Heart right ventricle (tissue), 16 donors: ENCODE results near the gene MFRP. TPM values are rescaled to one million over a fixed set of nuclear protein-coding genes. Genes with fewer than 3 reads are reported as not detected.

ENCODE experiments used
- ATAC-seq, 8 donors: fragments of 200-7000 bp; cut with Tn5 transposase; one replicate each; pipeline ENCODE4 v1.9.1; 2020; ENCODE audit warnings: mild to moderate bottlenecking in 8 of 8, moderate library complexity in 8 of 8, moderate number of reproducible peaks in 1 of 8
- DNase-seq, 2 donors: peaks; one replicate each; pipeline ENCODE4 v3.0.0-alpha.2; 2020
- H3K27ac ChIP-seq, 10 donors: fragments of 200-600 bp; sonication (generic) in 2 of 10; one replicate each; pipeline versions ENCODE4 v1.5.0 to v1.8.0; 2020 to 2022; ENCODE audit warnings: mild to moderate bottlenecking in 3 of 10
- H3K27me3 ChIP-seq, 7 donors: fragments of 200-600 bp; one replicate each; pipeline ENCODE4 v1.8.0; 2021 to 2022; ENCODE audit warnings: mild to moderate bottlenecking in 2 of 7
- H3K36me3 ChIP-seq, 9 donors: fragments of 200-600 bp; sonication (generic) in 1 of 9; one replicate each; pipeline versions ENCODE4 v1.5.0 to v1.8.0; 2020 to 2022; ENCODE audit warnings: mild to moderate bottlenecking in 2 of 9
- H3K4me1 ChIP-seq, 9 donors: fragments of 200-600 bp; sonication (generic) in 1 of 9; one replicate each; pipeline versions ENCODE4 v1.5.0 to v1.8.0; 2020 to 2022; ENCODE audit warnings: mild to moderate bottlenecking in 4 of 9
- H3K4me3 ChIP-seq, 10 donors: fragments of 200-600 bp; sonication (generic) in 2 of 10; one replicate each; pipeline versions ENCODE4 v1.5.0 to v1.8.0; 2020 to 2022; ENCODE audit warnings: mild to moderate bottlenecking in 7 of 10, moderate library complexity in 2 of 10
- H3K9me3 ChIP-seq, 11 donors: fragments of 200-600 bp in 10 of 11; sonication (generic) in 2 of 11; one replicate each; pipeline versions ENCODE4 v1.5.0 to v1.8.0; 2013 to 2022; ENCODE audit warnings: mild to moderate bottlenecking in 2 of 11, control low read depth in 1 of 11, moderate library complexity in 1 of 11
- whole genome bisulfite sequencing, 2 donors: extraction: QIAGEN DNeasy Blood & Tissue Kit; methylation state at CpG; one replicate each; pipeline ENCODE4 v1.1.7; 2013; ENCODE audit warnings: inconsistent platforms in 1 of 2; 5-methylcytosine and 5-hydroxymethylcytosine counted together
- intact Hi-C, 10 donors: fragments of 100-400 bp; cut with DNase I; formaldehyde crosslinking; loops; one replicate each; pipeline versions ENCODE4 v1.11.1 to v1.14.2; 2022
- polyA plus RNA-seq, 2 donors: library from polyadenylated mRNA; stranded (reverse); fragments of 200-250 nt; gene quantifications; one replicate each; pipeline ENCODE4 v1.2.3, GENCODE V29; 2013
- total RNA-seq, 10 donors: library from RNA; stranded (reverse); fragmentation: NEBNext Ultra II Directional in 3 of 10; extraction: Animal tissue kit (Norgen Biotek cat#: 25700) in 3 of 10; gene quantifications; one replicate each; pipeline versions ENCODE4 v1.2.1 to v1.2.4, GENCODE V29; 2021 to 2023
- TF ChIP-seq, protein P1 (sequence below), 9 donors: fragments of 200-600 bp; sonication (generic) in 2 of 9; IDR thresholded peaks; one replicate each; pipeline versions ENCODE4 v1.5.0 to v1.8.0; 2021 to 2022; ENCODE audit warnings: antibody characterized with exemption in 9 of 9, mild to moderate bottlenecking in 5 of 9, moderate library complexity in 1 of 9
- donor health status: Arrhythmogenic right ventricular cardiomyopathy.
- donor health status: ischemic (EF 13 %, LVEDD 7.1; RV severe dilation, severe dysfunction).
- donor health status: healthy with polysubstance abuse.
- donor health status: DM: no; HTN: yes; CAD: no.
- donor health status: DM: no; HTN: no; CAD: no.
- donor health status: ischemic (EF 25% LVEDD 6.9; RV normal size, moderate dysfunction).
- donor health status: ischemic (EF 25% LVEDD 5.7; RV mildly dilated, moderate dysfunction).
- donor health status: healthy.
- donor health status: DM: yes; HTN: yes; CAD: no.
- donor health status: Ischemic cardiomyopathy.
- donor health status: ischemic (EF 35%, LVEDD 5.7; RV mildly dilated, moderate dysfunction).
- donor health status: nonischemic (EF 11% LVEDD 7.7; RV severe dilation, severe dysfunction).
- donor health status: DM: yes; HTN: yes; CAD: no.
- donor health status: PGD.
- donor health status: ischemic (EF 29% LVEDD 5.4; RV normal size, mild dysfunction).
- donor health status: nonischemic (EF 23%, LVEDD 6.1; RV moderate dilation, normal function).

Gene MFRP
- total and polyA plus RNA-seq, 12 donors, result 0.04 TPM; not detected in 11

DNA sequence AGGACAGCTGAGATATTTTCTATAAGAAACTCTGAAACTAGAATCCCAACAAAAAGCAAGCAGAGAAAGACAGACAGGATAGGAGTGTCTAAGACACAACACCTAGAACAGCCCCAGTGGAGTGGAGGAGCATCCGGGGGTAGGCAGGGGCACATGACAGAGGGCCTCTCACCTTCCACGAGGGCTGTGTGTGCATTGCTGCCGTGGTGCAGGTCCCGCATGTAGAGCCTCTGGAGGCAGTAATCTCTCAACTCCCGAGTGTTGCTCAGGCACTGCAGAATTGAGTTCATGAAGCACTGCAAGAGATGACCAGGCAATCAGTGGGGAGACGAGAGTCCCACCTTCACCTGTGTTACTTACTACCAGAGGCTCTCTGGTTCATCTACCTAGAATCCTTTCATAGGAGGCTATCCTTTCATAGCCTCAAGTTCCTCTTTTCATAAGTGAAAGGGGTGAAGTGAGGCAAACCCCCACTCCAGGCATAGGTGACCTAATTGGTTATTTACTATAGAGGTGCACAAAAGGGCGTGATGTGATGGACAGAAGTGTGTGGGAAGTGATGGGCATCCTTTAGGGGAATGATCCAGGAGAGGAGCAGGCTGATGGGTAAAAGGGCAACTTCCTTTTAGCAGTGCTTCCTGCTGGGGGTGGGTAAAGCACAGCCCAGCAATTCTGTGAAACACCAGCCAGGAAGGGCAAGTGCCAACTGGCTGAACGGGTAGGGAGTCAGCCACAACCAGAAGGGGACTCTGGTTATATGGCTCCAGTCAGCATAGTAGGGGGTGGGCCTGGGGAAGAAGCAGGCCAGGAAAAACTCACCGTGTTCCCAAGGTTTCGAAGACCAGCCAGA lies 13.1 kb upstream of the MFRP start:
- no peak for ATAC-seq
- Histone ChIP-seq H3K27me3 (peaks cover 0 to 34% (median 0%) of the 10 kb centered on the region in 7 donors), H3K36me3 (peaks cover 0 to 41% (median 7%) of the 10 kb centered on the region in 9 donors), H3K4me3 (peak overlapping the region in 1 of 10 donors; percentile 17), H3K4me1 (peaks cover 15 to 78% (median 29%) of the 10 kb centered on the region in 9 donors), H3K9me3 (no peaks in the 10 kb centered on the region), H3K27ac (peak overlapping the region in 8 of 10 donors; percentile 80 to 98 (median 92))
- 53 to 67% methylated on average over 10 of the region's 10 CpGs for WGBS, 2 donors
- intact Hi-C loops, result loop anchor here in 7 of 10 donors (5.0 to 10.0 kb wide), 3 partner anchors 113 to 118 kb away; no protein-coding TSS in a partner anchor
- DNase-seq, result no peak
- TF ChIP-seq, protein P1, sequence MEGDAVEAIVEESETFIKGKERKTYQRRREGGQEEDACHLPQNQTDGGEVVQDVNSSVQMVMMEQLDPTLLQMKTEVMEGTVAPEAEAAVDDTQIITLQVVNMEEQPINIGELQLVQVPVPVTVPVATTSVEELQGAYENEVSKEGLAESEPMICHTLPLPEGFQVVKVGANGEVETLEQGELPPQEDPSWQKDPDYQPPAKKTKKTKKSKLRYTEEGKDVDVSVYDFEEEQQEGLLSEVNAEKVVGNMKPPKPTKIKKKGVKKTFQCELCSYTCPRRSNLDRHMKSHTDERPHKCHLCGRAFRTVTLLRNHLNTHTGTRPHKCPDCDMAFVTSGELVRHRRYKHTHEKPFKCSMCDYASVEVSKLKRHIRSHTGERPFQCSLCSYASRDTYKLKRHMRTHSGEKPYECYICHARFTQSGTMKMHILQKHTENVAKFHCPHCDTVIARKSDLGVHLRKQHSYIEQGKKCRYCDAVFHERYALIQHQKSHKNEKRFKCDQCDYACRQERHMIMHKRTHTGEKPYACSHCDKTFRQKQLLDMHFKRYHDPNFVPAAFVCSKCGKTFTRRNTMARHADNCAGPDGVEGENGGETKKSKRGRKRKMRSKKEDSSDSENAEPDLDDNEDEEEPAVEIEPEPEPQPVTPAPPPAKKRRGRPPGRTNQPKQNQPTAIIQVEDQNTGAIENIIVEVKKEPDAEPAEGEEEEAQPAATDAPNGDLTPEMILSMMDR (IDR thresholded peaks at IDR 0.05), result no peak

DNA sequence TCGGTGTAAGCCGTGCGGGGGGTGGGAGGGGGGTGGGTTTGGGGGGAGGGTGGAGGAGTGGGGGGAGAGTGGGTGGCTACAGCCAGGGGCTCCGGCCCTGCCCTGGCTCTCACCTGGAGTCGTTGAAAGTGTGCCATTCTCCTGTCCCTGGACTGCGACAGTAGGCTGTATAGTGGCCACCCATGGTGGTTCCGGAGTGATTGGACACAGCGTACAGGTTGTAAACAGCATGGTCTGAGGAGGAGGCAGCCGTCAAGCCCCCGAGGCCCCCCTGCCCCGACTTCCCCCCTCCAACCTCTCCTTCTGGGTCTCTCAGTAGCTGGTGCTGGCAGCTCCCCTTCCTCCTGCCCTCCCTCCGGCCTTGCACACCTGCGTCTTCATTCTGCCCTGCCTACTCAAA lies 10.6 kb upstream of the MFRP start:
- H3K27me3 ChIP-seq, result peaks cover 0 to 10% (median 0%) of the 10 kb centered on the region in 7 donors
- TF ChIP-seq, protein P1 (IDR thresholded peaks at IDR 0.05), result no peak
- peaks cover 0 to 41% (median 7%) of the 10 kb centered on the region in 9 donors for H3K36me3 ChIP-seq
- ATAC-seq (no peak), DNase-seq (no peak)
- H3K4me1 ChIP-seq, result peaks cover 19 to 77% (median 41%) of the 10 kb centered on the region in 9 donors
- peak overlapping the region; percentile 27 to 98 (median 66) for H3K27ac ChIP-seq
- intact Hi-C loops, result loop anchor here in 9 of 10 donors (1.0 to 10.0 kb wide), 6 partner anchors 14 to 120 kb away; partner anchors contain the start of gene USP2 (in 1 of the 9)
- H3K9me3 ChIP-seq, result no peaks in the 10 kb centered on the region
- H3K4me3 ChIP-seq, result peak overlapping the region in 9 of 10 donors; percentile 37 to 63 (median 59)
- 29 to 31% methylated on average over 13 of the region's 13 CpGs for WGBS, 2 donors

DNA sequence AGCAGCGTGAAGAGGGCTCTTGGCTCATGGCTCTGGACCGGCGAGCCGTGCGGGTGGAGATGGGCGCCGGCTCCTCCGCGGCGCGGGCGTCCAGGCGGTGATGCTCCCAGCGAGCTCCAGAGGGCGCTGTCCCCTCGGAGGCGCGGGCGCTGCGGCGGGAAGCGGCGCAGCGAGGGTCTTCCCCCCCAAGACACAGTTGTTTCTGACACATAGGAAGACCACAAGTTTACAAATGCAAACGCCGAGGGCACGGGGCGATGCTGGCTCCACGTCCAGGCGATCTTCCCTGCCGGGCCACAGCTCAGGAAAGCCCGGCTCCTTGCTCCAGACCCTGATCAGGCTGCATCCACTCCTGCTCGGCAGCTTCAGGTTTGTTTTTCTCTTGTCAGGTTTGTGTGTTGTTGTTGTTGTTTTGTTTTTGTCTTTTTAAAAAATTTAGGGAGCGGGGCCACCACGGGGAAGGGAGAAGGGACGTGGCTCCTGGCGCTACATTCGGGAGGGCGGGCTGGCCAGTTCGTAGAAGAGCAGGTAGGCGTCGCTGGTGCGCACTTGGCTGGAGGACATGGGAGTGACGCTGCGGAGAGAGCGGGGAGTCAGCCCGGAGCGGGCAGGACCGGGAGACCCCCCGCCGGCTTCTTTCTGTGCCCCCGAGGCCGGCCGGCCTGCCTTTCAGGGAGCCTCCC lies 10.0 kb upstream of the MFRP start:
- H3K27me3 ChIP-seq, result peaks cover 0 to 7% (median 0%) of the 10 kb centered on the region in 7 donors
- peak; percentile 81 to 84 for DNase-seq
- H3K27ac ChIP-seq, result peak overlapping the region; percentile 27 to 98 (median 66)
- peaks cover 0 to 41% (median 7%) of the 10 kb centered on the region in 9 donors for H3K36me3 ChIP-seq
- peak overlapping the region; percentile 36 to 63 (median 58) for H3K4me3 ChIP-seq
- WGBS, 2 donors, result 1 to 3% methylated on average over 48 to 54 of the region's 54 CpGs
- peak; percentile 66 to 86 (median 76) for ATAC-seq
- H3K9me3 ChIP-seq, result no peaks in the 10 kb centered on the region
- peaks cover 19 to 73% (median 42%) of the 10 kb centered on the region in 9 donors for H3K4me1 ChIP-seq
- TF ChIP-seq, protein P1 (IDR thresholded peaks at IDR 0.05), result peak; percentile 70 to 93 (median 86)
- intact Hi-C loops, result loop anchor here in 9 of 10 donors (1.0 to 10.0 kb wide), 8 partner anchors 15 to 121 kb away; partner anchors contain the start of gene USP2 (in 1 of the 9)
